Aorta (tissue), 5 donors: ENCODE data around the gene LDHB. TPM values are rescaled to one million over a fixed set of nuclear protein-coding genes. Genes with fewer than 3 reads are reported as not detected.

Experiments used
- ATAC-seq: fragments of 200-7000 bp; cut with Tn5 transposase; one replicate; pipeline ENCODE4 v1.9.1; 2022; ENCODE audit warnings: moderate library complexity; ENCODE audit not compliant: low FRiP score
- DNase-seq, 2 donors: peaks; one replicate each; pipeline ENCODE4 v3.0.0-alpha.2; 2020
- H3K27ac ChIP-seq, 2 donors: one replicate each; pipeline ENCODE4 v1.5.1; 2013; ENCODE audit warnings: low read length in 2 of 2, mild to moderate bottlenecking in 2 of 2, moderate library complexity in 2 of 2, control low read depth in 1 of 2, inconsistent platforms in 1 of 2, low read depth in 1 of 2
- H3K27me3 ChIP-seq, 2 donors: one replicate each; pipeline ENCODE4 v1.6.1; 2013; ENCODE audit warnings: control low read depth in 1 of 2, low read length in 1 of 2, mild to moderate bottlenecking in 1 of 2, moderate library complexity in 1 of 2; ENCODE audit not compliant: insufficient read depth in 2 of 2, control insufficient read depth in 1 of 2
- H3K36me3 ChIP-seq, 2 donors: one replicate each; pipeline ENCODE4 v1.6.1; 2013; ENCODE audit warnings: control low read depth in 1 of 2, low read length in 1 of 2, mild to moderate bottlenecking in 1 of 2; ENCODE audit not compliant: insufficient read depth in 2 of 2, control insufficient read depth in 1 of 2
- H3K4me1 ChIP-seq, 2 donors: one replicate each; pipeline ENCODE4 v1.6.1; 2013; ENCODE audit warnings: low read length in 2 of 2, control low read depth in 1 of 2, mild to moderate bottlenecking in 1 of 2, moderate library complexity in 1 of 2; ENCODE audit not compliant: insufficient read depth in 2 of 2, control insufficient read depth in 1 of 2
- H3K4me3 ChIP-seq, 2 donors: one replicate each; pipeline ENCODE4 v1.5.1; 2013; ENCODE audit warnings: low read length in 2 of 2, control low read depth in 1 of 2, mild to moderate bottlenecking in 1 of 2
- H3K9me3 ChIP-seq: one replicate; pipeline ENCODE4 v1.6.1; 2013; ENCODE audit warnings: mild to moderate bottlenecking, low read length; ENCODE audit not compliant: control insufficient read depth
- WGBS, 2 donors: extraction: QIAGEN DNeasy Blood & Tissue Kit; methylation state at CpG; one replicate each; pipeline ENCODE4 v1.1.7; 2013; 5-methylcytosine and 5-hydroxymethylcytosine counted together
- intact Hi-C, 2 donors: fragments of 100-400 bp; cut with DNase I; formaldehyde crosslinking; loops; one replicate each; pipeline versions ENCODE4 v1.14.2 to v1.15.0; 2022
- long read RNA-seq, 2 donors: library from polyadenylated mRNA; unstranded; transcript quantifications; one replicate each; pipeline ENCODE4 v2.0.0, GENCODE V29; 2020 to 2021
- polyA plus RNA-seq, 2 donors: library from polyadenylated mRNA; stranded (reverse); fragments of 200-250 nt; gene quantifications; one replicate each; pipeline ENCODE4 v1.2.3, GENCODE V29; 2013
- total RNA-seq, 2 donors: library from RNA; stranded (reverse); fragmentation: NEBNext Ultra II Directional; extraction: Animal tissue kit (Norgen Biotek cat#: 25700); gene quantifications; one replicate each; pipeline ENCODE4 v1.2.1, GENCODE V29; 2021
- donor health status: healthy with polysubstance abuse.
- donor health status: Bipolar disorder and iron deficiency.
- donor health status: DM: no; HTN: no; CAD: no.
- donor health status: DM: no; HTN: no; CAD: no.
- donor health status: DM: yes; HTN: yes; CAD: no.

Gene LDHB
- 100 to 1,000 TPM; 251 to 260 TPM for total RNA-seq
- polyA plus RNA-seq, result 100 to 1,000 TPM; 218 to 361 TPM
- long read RNA-seq, donor 1, transcript LDHB-201 (8 exons, 1,303 nt), result major isoform, 610 of 634 reads
- long read RNA-seq, donor 1, partial matches to known transcripts, result 7 of 634 reads
- long read RNA-seq, donor 1, other reads (novel, unspliced or antisense), result 11 of 634 reads
- long read RNA-seq, donor 2, transcript LDHB-201 (8 exons, 1,303 nt), result major isoform, 49 of 57 reads
- long read RNA-seq, donor 2, partial matches to known transcripts, result 3 of 57 reads
- long read RNA-seq, donor 2, other reads (novel, unspliced or antisense), result 3 of 57 reads

DNA sequence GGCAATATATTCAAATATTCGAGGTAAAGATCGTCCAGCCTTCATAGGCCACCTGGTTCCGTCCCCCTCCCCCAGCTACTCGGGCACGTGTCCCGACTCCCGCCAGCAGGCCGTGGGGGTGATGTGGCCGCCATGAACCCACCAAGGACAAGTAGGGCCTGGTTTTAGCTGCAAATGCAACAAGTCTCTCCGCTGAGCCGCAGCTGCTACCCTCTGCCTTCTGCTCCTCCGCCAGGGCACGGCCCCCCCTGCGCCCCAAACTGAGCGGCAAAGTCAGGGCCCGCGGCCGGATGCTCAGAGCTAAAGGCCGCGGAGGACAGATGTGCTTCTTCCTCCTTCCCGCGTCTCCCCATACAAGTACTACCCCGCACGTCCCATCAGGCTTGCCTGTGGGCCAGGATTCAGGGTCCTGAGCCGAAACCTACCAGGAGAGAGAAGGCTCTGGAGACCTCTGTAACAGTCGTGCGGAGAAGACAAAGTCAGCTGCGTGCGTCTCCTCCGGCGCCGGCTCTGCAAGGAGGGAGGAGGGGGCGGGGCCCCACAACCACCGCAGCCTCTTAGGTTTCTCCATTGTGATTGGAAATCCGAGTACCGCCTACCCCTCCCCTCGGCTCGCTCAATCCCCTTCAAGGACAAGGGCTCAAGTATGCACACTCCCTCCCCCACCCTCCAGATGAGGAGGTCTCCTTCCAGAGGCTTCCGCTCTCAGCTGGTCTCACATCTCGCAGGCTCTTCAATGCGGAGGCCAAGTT is at the start of gene LDHB:
LDHB (minus strand) TSS at position 517 of the 752 bp plus-strand sequence. CDS start 3,171 bp downstream, outside the sequence.
- Histone ChIP-seq H3K36me3 (no peaks in the 10 kb centered on the region), H3K27me3 (no peaks in the 10 kb centered on the region), H3K4me1 (no peaks in the 10 kb centered on the region), H3K9me3 (no peaks in the 10 kb centered on the region), H3K4me3 (peak within 1 kb of the TSS; percentile 54 to 78), H3K27ac (peak within 1 kb of the TSS; percentile 24 to 84)
- intact Hi-C loops, result loop anchor here (5.0 to 10.0 kb wide), 2 partner anchors 153 to 155 kb away; partner anchors contain the start of genes GOLT1B (in 2 of the 2) and RECQL (in 2 of the 2)
- DNase-seq (peak; percentile 96 to 97), ATAC-seq (peak; percentile 99)
- WGBS, 2 donors, result 0 to 1% methylated on average over 33 to 41 of the region's 41 CpGs

DNA sequence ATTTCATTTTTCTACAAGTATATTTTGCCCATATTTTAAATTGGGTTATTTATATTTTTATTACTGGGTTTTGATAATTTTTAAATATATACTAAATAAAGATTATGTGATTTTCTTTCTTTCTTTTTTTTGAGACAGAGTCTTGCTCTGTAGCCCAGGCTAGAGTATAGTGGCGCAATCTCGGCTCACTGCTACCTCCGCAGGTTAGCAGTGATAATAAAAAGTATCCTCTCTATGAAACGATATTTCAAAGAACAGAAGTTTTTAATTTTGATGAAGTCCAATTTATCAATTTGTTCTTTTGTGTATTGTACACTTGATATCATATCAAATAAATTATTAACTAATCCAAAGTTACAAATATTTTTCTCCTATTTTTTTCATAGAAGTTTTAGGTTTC is 47.2 kb upstream of the LDHB start:
- H3K9me3 ChIP-seq, result no peaks in the 10 kb centered on the region
- no peaks in the 10 kb centered on the region for H3K4me1 ChIP-seq
- no peaks in the 10 kb centered on the region for H3K36me3 ChIP-seq
- ATAC-seq (no peak), DNase-seq (no peak)
- H3K4me3 ChIP-seq, result no peak overlapping the region
- intact Hi-C loops, result no loop called here
- H3K27me3 ChIP-seq, result no peaks in the 10 kb centered on the region
- WGBS, 2 donors, result 97 to 99% methylated on average over 4 of the region's 4 CpGs
- no peak overlapping the region for H3K27ac ChIP-seq

DNA sequence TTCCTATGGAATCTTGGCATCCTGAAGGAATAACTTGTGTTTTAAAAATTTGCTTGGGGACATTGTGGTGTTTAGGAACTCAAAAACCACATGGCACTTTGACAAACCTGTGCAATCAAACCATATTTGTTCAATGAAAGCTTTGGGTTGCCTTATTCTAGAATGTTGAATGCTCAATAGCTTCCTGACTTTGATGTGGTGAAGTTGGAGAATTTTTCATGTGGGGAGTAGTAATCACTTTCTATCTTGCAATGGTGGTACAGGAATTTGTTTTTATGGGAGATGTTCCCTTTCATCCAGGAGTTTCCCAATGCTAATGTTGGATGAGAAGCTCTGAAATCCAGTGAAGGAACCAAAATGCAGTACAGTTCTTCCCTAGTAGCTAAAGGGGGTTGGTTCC is 42.2 kb upstream of the LDHB start:
- H3K36me3 ChIP-seq, result no peaks in the 10 kb centered on the region

DNA sequence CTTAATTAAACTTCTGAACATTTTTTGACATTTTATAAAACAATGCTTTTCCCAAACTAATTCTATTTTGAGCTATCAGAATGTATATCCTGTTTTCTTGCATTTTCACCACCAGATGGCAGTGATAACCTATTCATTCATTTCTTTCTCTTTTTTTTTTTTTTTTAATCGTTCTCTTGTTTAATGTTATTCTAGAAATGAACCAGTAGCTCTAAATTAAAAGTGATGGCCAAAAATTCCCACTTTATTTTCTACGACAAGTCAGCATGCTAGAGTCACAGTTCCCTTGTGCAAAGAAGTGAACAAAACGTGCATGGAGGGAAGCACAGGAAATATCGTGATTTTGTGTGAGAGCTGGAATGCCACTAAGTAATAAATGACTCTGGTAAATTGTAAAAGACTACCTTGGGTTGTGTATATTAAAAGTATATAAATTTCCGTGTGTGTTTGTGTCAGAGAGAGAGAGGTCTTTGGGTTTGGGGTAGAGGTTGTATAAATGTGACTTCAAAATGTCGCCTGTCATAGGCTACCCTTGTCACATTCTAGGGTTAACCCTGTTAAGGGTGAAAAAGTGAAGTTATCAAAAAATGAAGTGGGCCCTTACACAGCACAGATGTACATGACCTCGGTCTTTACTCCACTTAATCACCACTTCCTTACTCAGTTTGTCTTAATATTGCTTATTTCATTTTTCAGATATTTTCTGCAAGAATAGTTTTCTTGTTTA is 40.4 kb upstream of the LDHB start:
- Histone ChIP-seq H3K27ac (no peak overlapping the region), H3K9me3 (no peaks in the 10 kb centered on the region), H3K4me3 (peak overlapping the region; percentile 47 to 72), H3K36me3 (no peaks in the 10 kb centered on the region), H3K27me3 (no peaks in the 10 kb centered on the region), H3K4me1 (peaks cover 0 to 2% of the 10 kb centered on the region in 2 donors)
- DNase-seq, result no peak
- WGBS, 2 donors, result 13% methylated on average over 7 of the region's 7 CpGs
- intact Hi-C loops, result loop anchor here (2.0 to 10.0 kb wide), 5 partner anchors 129 to 747 kb away; partner anchors contain the start of gene ABCC9 (in 1 of the 2)
- ATAC-seq, result peak; percentile 60

More for the DNA sequence above, 42.2 kb upstream of the LDHB start:
- Histone ChIP-seq H3K9me3 (no peaks in the 10 kb centered on the region), H3K27ac (no peak overlapping the region), H3K4me1 (peaks cover 0 to 2% of the 10 kb centered on the region in 2 donors), H3K4me3 (no peak overlapping the region), H3K27me3 (no peaks in the 10 kb centered on the region)
- ATAC-seq (no peak), DNase-seq (no peak)
- intact Hi-C loops, result loop anchor here (5.0 to 10.0 kb wide), 3 partner anchors 127 to 745 kb away; partner anchors contain the start of gene ABCC9 (in 1 of the 2)

DNA sequence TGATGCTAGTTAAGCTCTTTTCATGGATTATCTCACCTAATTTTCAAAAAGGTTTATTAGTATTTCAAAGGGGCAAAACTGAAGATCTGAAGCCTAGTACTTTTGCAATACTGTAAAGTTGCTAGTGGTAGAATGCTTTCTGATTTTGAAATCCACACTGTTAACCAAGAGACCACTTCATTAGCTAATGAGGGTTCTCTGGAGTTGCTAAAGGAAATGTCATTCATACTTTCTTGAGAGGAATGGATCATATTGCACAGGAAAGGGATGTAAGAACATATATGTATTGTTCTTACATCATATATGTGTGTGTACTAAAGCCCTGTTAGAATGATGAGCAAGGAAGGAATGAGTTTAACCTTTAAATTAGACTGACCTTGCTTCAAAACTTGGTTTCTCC is 39.0 kb upstream of the LDHB start:
- intact Hi-C loops, result loop anchor here (2.0 to 10.0 kb wide), 5 partner anchors 131 to 748 kb away; partner anchors contain the start of gene ABCC9 (in 1 of the 2)
- Histone ChIP-seq H3K4me3 (no peak overlapping the region), H3K27ac (no peak overlapping the region), H3K4me1 (peaks cover 0 to 2% of the 10 kb centered on the region in 2 donors), H3K9me3 (no peaks in the 10 kb centered on the region), H3K36me3 (no peaks in the 10 kb centered on the region), H3K27me3 (no peaks in the 10 kb centered on the region)
- ATAC-seq (no peak), DNase-seq (no peak)

DNA sequence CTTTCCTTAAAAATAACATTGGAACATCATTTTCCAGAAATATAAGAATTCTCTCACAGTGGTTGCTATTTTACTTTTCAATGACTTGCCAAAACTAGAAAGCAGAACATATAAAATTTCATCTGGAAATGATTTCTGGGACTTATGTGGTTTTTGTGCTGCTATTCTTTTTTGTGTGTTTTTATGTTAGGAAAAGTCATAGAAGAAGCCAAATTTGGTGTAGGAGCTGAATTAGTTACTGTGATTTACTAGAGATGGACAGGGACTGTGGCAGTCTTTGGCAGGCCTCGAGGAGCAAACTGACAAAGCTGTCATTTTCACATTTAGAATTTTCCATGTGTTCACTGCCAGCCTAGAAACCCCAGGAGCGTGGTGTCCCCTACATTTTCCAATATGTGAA is 38.3 kb upstream of the LDHB start:
- no peak overlapping the region for H3K4me3 ChIP-seq
- 13 to 18% methylated on average over 2 of the region's 2 CpGs for WGBS, 2 donors
- no peaks in the 10 kb centered on the region for H3K9me3 ChIP-seq
- DNase-seq (no peak), ATAC-seq (no peak)
- intact Hi-C loops, result loop anchor here (2.0 to 10.0 kb wide), 5 partner anchors 131 to 749 kb away; partner anchors contain the start of gene ABCC9 (in 1 of the 2)
- peaks cover 0 to 2% of the 10 kb centered on the region in 2 donors for H3K4me1 ChIP-seq
- H3K27ac ChIP-seq, result peak overlapping the region in 1 of 2 donors; percentile 36
- no peaks in the 10 kb centered on the region for H3K27me3 ChIP-seq
- H3K36me3 ChIP-seq, result no peaks in the 10 kb centered on the region

DNA sequence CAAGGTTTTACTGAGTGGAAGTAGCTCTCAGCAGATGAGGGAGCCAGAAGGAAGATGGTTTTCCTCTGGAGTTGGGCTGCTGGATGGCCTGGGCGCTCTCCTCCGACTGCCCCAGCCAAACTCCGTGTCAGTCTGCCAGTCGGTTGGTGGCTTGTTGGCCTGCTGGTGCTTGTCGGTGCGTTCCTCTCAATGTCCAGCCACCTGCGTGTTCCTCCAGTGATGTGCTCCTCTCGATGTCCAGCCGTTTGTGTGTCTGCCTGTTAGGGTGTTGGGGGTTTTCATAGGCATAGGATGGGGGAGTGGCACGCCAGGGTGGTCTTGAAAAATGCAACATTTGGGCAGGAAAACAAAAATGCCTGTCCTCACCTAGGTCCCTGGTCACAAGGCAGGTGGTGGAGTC is 37.0 kb upstream of the LDHB start:
- no peak overlapping the region for H3K4me3 ChIP-seq
- intact Hi-C loops, result loop anchor here (5.0 to 10.0 kb wide), 3 partner anchors 133 to 750 kb away; partner anchors contain the start of gene ABCC9 (in 1 of the 2)
- ATAC-seq, result no peak
- H3K36me3 ChIP-seq, result no peaks in the 10 kb centered on the region
- no peak for DNase-seq
- no peaks in the 10 kb centered on the region for H3K9me3 ChIP-seq
- WGBS, 2 donors, result 94 to 95% methylated on average over 10 of the region's 10 CpGs
- H3K27me3 ChIP-seq, result no peaks in the 10 kb centered on the region
- H3K27ac ChIP-seq, result no peak overlapping the region
- peaks cover 0 to 2% of the 10 kb centered on the region in 2 donors for H3K4me1 ChIP-seq

DNA sequence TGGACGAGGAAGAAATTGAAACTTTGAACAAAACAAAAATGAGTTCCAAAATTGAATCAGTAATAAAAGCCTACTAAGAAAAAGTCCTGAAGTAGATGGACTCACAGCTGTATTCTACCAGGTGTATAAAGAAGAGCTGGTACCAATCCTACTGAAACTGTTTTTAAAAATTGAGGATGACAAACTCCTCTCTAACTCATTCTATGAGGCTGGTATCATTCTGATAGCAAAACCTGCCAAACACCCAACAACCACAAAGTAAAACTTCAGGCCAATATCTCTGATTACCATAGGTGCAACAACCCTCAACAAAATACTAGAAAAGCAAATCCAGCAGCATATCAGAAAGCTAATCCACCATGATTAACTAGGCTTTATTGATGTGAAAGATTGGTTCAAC is 33.9 kb upstream of the LDHB start:
- 88% methylated on average over 1 of the region's 1 CpG for WGBS, 2 donors
- intact Hi-C loops, result loop anchor here in 1 of 2 donors (10.0 kb wide), 1 partner anchor 753 kb away; no protein-coding TSS in a partner anchor
- Histone ChIP-seq H3K9me3 (no peaks in the 10 kb centered on the region), H3K27me3 (no peaks in the 10 kb centered on the region), H3K36me3 (no peaks in the 10 kb centered on the region), H3K4me1 (peaks cover 0 to 2% of the 10 kb centered on the region in 2 donors), H3K27ac (no peak overlapping the region), H3K4me3 (no peak overlapping the region)
- ATAC-seq (no peak), DNase-seq (no peak)
